Uterus (tissue), 4 donors: Measurements from ENCODE around the gene CEP43. TPM values are rescaled to one million over a fixed set of nuclear protein-coding genes. Genes with fewer than 3 reads are reported as not detected.

Experiments used
- DNase-seq, 2 donors: peaks; one replicate each; pipeline ENCODE4 v3.0.0-alpha.2; 2019 to 2020
- H3K27ac ChIP-seq, 2 donors: fragments of 200-600 bp; sonication (generic); 1 replicate in 1 of 2; 2 replicates in 1 of 2; pipeline ENCODE4 v1.5.1; 2016 to 2018
- H3K27me3 ChIP-seq, 2 donors: fragments of 200-600 bp; sonication (generic); one replicate each; pipeline ENCODE4 v1.5.1; 2018 to 2019; ENCODE audit warnings: control low read depth in 1 of 2
- H3K36me3 ChIP-seq, 2 donors: fragments of 200-600 bp; sonication (generic); one replicate each; pipeline ENCODE4 v1.5.1; 2019; ENCODE audit warnings: control low read depth in 1 of 2
- H3K4me1 ChIP-seq, 2 donors: fragments of 200-600 bp; sonication (generic); one replicate each; pipeline ENCODE4 v1.5.1; 2018 to 2019; ENCODE audit warnings: control low read depth in 1 of 2
- H3K4me3 ChIP-seq, 2 donors: fragments of 200-600 bp; sonication (generic); 1 replicate in 1 of 2; 2 replicates in 1 of 2; pipeline ENCODE4 v1.5.1; 2018 to 2019; ENCODE audit warnings: mild to moderate bottlenecking in 1 of 2
- H3K9me3 ChIP-seq, 2 donors: fragments of 200-600 bp; sonication (generic); one replicate each; pipeline ENCODE4 v1.5.1; 2019; ENCODE audit warnings: control low read depth in 1 of 2
- CTCF ChIP-seq, 4 experiments: fragments of 200-600 bp in 2 of 4; fragments of 450-650 bp in 2 of 4; sonication (generic) in 2 of 4; IDR thresholded peaks; one replicate each; pipeline ENCODE4 v1.5.1; 2016 to 2019; ENCODE audit warnings: antibody characterized with exemption in 4 of 4, mild to moderate bottlenecking in 2 of 4, moderate library complexity in 1 of 4
- POLR2A ChIP-seq, 2 donors: fragments of 450-650 bp; IDR thresholded peaks; one replicate each; pipeline ENCODE4 v1.6.1; 2016; ENCODE audit warnings: antibody characterized with exemption in 2 of 2, mild to moderate bottlenecking in 1 of 2, moderate library complexity in 1 of 2
- intact Hi-C: fragments of 100-400 bp; cut with DNase I; formaldehyde crosslinking; loops from one replicate; pipeline ENCODE4 v1.15.1; 2023; ENCODE audit warnings: low total_unique reads
- total RNA-seq, 4 donors: library from RNA; depleted of rRNA in 3 of 4; stranded (reverse); fragments of >200 nt in 3 of 4; gene quantifications; one replicate each; pipeline versions ENCODE4 v1.1.0 to v1.2.4, GENCODE V29; 2014 to 2023
- donor health status: DM: yes; HTN: yes; CAD: no.

Gene CEP43
- total RNA-seq, 4 donors from 2014 or later: 8.5 to 59.7 (median 37.2) TPM

- H3K4me3 ChIP-seq: no peak overlapping the region
- intact Hi-C loops: no loop called here
- H3K4me1 ChIP-seq: peaks cover 0 to 6% of the 10 kb centered on the region in 2 donors
- no peaks in the 10 kb centered on the region for H3K36me3 ChIP-seq
- TF ChIP-seq CTCF (IDR thresholded peaks at IDR 0.05): no peak
- TF ChIP-seq POLR2A (IDR thresholded peaks at IDR 0.05): no peak
- no peaks in the 10 kb centered on the region for H3K27me3 ChIP-seq
- DNase-seq: no peak
- no peak overlapping the region for H3K27ac ChIP-seq
- no peaks in the 10 kb centered on the region for H3K9me3 ChIP-seq
Observed at GRCh38 chr6:166951670-166952060, 47.5 kb upstream of the CEP43 start.

- H3K4me1 ChIP-seq: peaks cover 0 to 6% of the 10 kb centered on the region in 2 donors
- H3K9me3 ChIP-seq: no peaks in the 10 kb centered on the region
- DNase-seq: no peak
- H3K27me3 ChIP-seq: no peaks in the 10 kb centered on the region
- no peak overlapping the region for H3K4me3 ChIP-seq
- TF ChIP-seq POLR2A (IDR thresholded peaks at IDR 0.05): no peak
- no peak for TF ChIP-seq CTCF (IDR thresholded peaks at IDR 0.05)
- no peak overlapping the region for H3K27ac ChIP-seq
- intact Hi-C loops: no loop called here
- no peaks in the 10 kb centered on the region for H3K36me3 ChIP-seq
Observed at GRCh38 chr6:166952121-166952520, 47.1 kb upstream of the CEP43 start.

GRCh38 chr6:166952567-166953486, 46.4 kb upstream of the CEP43 start:
- TF ChIP-seq POLR2A (IDR thresholded peaks at IDR 0.05): no peak
- TF ChIP-seq CTCF (IDR thresholded peaks at IDR 0.05): no peak
- Histone ChIP-seq H3K9me3 (no peaks in the 10 kb centered on the region), H3K4me3 (no peak overlapping the region), H3K27ac (no peak overlapping the region), H3K27me3 (no peaks in the 10 kb centered on the region), H3K36me3 (no peaks in the 10 kb centered on the region), H3K4me1 (peaks cover 3 to 6% of the 10 kb centered on the region in 2 donors)
- intact Hi-C loops: no loop called here
- no peak for DNase-seq

GRCh38 chr6:166954118-166954713, 45.0 kb upstream of the CEP43 start:
- H3K27me3 ChIP-seq: no peaks in the 10 kb centered on the region
- no peaks in the 10 kb centered on the region for H3K36me3 ChIP-seq
- H3K4me1 ChIP-seq: peaks cover 3 to 6% of the 10 kb centered on the region in 2 donors
- intact Hi-C loops: no loop called here
- no peak overlapping the region for H3K4me3 ChIP-seq
- no peak overlapping the region for H3K27ac ChIP-seq
- TF ChIP-seq POLR2A (IDR thresholded peaks at IDR 0.05): no peak
- no peak for TF ChIP-seq CTCF (IDR thresholded peaks at IDR 0.05)
- DNase-seq: no peak
- no peaks in the 10 kb centered on the region for H3K9me3 ChIP-seq
